HG03575 (cell line): ENCODE results near the gene KAT2A.
"Not testable (repeated sequence)": the region's sequence is repeated elsewhere in the genome, so short reads cannot be mapped to it uniquely, and the experiment has no call there.

Source experiments
- ATAC-seq: cut with Tn5 transposase; IDR thresholded peaks from one replicate; pipeline ENCODE4 v1.9.1; 2021; ENCODE audit not compliant: unreplicated experiment, insufficient number of reproducible peaks, low FRiP score; ENCODE audit errors: extremely low read depth

The KAT2A gene

DNA sequence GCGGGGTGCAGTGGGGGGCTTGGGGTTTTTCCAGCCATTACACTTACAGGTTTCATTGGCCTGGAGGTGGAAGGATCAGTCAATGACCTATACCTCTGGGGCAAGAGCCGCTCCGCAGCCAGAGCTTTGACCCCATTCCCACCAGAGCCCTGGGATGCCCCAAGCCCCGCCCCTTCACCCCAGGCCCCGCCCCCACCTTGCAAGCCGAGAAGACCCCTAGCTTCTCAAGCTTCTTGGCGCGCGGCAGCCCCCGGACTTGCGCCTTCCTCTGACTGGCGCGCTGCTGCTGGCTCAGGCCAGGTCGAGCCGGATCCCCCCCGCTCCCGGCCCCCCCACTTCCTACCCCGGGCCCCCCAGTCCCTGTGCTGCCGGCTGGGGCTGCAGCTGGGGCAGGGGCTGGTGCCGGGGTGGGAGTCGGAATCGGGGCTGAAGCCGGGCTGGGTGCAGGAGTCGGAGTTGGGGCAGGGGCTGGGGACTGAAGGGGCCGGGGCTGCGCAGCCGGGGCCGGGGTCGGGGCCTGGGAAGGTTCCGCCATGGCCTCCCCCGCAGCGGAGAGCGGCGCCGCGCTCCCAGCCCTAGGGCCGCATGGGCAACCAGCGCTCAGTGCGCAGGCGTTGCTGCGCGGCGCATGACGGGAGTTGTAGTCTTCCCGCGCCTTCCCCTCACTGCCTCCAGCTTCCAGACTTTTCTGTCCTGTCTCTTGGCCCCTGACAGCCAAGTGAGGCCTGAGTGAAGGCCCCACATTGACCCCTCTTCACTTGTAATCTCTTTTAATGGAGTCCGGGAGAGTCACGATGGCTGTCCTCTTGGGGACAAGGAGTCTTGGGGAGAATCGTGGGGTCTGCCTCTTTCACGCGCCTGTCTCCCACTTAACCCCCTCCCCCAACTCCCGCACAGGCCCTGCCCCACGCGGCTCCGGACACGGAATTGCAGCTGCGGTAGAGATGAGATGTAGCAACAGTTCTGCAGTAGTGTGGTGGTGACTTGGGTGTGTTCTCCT lies at the start of gene KAT2A:
Gene KAT2A (minus strand): TSS at position 598 of the 1,000 bp plus-strand sequence. CDS start 63 bp downstream, at position 535.
- ATAC-seq, result no peak

GRCh38 chr17:42169351-42169750 lies 48.2 kb upstream of the KAT2A start:
- no peak for ATAC-seq

DNA sequence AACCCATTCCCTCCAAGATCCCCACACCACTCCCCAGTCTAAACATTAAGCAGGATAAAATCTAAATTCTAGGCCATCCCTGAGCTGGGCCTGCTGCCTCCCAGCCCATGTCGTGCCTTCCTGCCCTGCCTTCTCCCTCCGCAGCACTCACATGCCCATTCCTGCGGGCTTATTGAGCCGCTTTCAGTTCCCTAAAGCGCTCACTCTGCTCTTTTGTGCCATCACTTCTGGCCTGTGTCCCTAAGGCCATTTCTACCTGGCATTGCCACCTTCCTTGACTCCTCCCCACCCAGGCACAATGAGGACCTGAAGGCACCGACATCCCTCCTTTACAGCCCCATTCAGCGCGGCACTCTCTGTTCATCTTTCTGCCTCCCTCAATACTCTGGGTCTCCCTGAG lies 46.6 kb upstream of the KAT2A start:
- no peak for ATAC-seq

DNA sequence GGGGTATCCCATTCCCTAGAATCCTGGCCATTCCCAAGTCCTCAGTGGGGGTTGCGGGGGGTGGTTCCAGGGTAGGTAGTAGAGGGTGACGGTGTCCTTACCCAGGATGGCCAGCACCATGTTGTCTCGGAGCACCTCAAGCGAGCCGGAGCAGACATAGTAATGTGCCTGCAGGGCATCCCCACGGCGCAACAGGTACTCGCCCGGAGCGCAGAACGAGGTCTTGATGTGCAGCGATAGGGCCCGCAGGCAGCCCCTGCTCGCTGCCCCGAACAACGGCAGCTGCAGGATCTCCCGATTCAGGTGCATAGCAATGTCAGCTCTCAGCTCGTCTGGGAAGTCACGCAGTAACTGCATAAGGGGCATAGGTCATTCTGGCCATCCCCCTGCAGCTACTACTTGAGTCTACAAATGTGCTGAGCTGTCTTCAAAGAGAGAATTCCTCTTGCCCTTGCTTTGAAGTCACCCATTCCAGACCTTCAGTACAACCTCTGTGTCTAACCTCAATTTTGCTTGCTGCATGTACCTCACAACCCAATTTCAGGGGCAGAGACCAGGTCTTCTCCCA lies 45.1 kb upstream of the KAT2A start:
- no peak for ATAC-seq

DNA sequence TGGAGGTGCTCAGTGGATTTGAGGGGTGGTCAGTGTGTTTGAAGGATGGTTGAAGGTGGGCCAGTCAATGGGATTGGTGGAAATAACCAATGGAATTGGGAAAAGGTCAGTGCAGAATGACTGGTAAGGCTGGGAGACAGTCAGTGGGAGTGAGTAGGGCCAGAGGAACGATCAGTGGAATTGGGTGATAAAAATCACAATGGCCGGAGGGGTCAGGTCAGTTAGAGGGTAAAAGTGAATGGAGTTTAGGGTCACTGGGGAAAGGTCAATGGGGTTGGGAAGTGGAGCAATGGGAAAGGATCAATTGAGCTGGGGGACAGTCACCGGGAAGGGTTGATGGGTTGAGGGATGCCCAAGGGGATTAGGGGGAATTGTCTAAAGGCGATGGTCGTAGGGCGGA lies 44.6 kb upstream of the KAT2A start:
- ATAC-seq, result no peak

- no peak for ATAC-seq
These were observed 42.7 kb upstream of the KAT2A start for GRCh38 chr17:42163696-42164407.

DNA sequence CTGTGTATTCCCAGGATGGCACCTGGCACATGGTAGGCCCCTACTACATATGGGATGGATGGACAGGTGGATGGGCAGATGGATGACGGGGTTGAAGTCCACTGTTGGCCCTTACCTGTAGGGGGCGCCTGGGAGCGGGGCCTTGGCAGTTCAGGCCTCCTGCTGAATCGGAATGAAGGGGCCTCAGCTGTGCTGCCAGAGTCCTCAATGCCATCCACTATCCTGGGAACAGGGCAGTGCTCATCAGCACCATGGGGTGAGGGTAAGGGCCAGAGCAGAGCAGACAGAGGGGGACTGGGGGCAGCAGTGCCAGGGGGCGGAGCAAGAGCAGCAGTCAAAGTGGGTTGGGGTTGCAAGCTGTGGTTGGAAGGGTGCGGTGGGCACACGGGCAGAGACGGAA lies 41.9 kb upstream of the KAT2A start:
- no peak for ATAC-seq

- ATAC-seq, result no peak
These were observed 39.4 kb upstream of the KAT2A start for GRCh38 chr17:42160531-42160910.

- ATAC-seq, result no peak
These were observed 38.8 kb upstream of the KAT2A start for GRCh38 chr17:42159796-42160530.

DNA sequence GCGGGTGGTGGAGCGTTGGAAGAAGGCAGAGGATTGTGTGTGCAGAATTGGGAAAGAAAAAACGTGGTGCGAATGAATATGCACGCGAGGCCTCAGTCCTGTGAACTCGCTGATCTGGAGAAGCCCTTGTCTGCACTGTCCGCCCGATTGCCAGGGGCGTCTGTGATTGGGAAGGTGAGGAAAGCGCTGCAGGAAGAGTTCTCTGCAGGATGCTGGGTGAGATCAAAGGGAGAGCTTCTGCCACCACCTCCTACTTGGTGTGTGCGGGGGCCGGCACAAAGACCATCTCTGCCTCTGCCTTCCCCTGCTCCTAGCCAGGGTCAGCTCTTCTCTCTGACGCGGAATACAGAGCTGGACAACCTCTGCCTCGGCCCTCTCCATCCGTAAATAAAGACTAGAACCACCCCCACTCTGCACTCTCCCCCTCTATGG lies 34.5 kb upstream of the KAT2A start:
- ATAC-seq, result no peak

GRCh38 chr17:42153919-42154742 lies 33.0 kb upstream of the KAT2A start:
- no peak for ATAC-seq

GRCh38 chr17:42146911-42147607 lies 25.9 kb upstream of the KAT2A start:
- no peak for ATAC-seq

DNA sequence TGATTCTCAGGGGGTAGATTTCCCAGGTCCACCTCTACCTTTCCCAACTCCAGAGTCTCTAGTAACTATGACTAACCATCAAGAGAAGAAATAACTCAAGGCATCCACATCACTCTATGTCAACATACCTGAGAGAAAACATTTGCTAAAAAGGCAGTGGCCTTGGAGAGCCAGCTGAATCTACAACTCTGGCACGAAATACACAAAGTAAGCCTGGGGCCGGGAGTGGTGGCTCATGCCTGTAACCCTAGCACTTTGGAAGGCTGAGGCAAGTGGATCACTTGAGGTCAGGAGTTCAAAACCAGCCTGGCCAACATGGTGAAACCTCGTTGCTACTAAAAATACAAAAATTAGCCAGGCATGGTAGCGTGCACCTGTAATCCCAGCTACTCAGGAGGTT lies 22.0 kb upstream of the KAT2A start:
- ATAC-seq, result not testable (repeated sequence)

DNA sequence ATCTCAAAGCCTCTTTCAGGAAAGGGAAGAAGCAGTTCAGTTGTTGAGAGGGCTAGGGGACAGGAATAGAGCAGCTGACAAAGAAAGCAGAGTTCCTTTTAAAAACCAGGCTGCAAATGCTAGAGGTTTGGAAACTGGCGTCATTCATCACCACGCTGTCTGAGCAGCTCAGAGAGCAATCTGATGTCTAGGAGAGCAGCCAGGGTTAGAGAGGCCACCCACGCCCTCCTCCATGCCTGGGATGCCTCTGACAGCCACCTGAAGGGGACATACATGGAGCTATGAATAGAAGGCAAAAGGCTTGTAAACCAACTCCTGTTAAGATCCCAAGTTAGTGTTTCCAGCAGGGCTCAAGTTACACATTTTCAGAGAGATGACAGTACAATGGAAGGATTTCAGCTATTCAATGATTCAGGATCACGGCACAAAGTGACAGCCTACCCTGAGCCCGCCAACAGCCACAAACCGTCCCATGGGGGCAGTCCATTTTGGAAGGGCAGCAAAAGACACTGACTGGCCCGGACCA lies 21.3 kb upstream of the KAT2A start:
- no peak for ATAC-seq

DNA sequence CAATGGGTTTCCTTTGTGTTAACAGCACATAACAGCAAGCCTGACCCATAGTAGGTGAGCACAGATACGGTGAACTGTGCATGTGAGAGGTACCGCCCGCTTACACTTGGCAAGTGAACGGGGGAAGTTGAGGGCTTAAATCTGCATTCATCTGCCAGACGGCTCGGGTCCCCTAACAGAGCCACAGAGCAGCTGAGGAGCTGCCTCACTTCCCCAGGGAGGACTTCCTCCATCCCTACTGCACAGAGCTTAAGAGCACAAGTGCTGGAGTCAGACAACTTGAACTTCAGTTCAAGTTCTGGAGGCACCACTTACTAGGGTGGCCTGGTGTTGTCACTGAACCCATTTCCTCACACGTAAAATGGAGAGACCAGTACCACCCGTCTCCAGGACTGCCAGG lies 20.2 kb upstream of the KAT2A start:
- no peak for ATAC-seq

DNA sequence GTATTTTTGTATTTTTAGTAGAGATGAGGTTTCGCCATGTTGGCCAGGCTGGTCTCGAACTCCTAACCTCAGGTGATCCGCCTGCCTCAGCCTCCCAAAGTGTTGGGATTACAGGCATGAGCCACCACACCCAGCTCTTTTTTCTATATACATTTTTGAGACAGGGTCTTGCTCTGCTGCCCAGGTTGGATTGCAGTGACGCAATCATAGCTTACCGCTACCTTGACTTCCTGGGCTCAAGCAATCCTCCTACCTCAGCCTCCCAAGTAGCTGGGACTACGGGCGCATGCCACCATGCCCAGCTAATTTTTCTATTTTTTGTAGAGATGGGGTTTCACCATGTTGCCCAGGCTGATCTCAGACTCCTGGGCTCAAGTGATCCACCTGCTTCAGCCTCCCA lies 19.5 kb upstream of the KAT2A start:
- not testable (repeated sequence) for ATAC-seq

- ATAC-seq, result no peak
These were observed 17.8 kb upstream of the KAT2A start for GRCh38 chr17:42138749-42139492.
